Renal cortex interstitium (tissue), 11 donors: ENCODE results near the gene SMIM38. TPM values are rescaled to one million over a fixed set of nuclear protein-coding genes. Genes with fewer than 3 reads are reported as not detected.
"Not testable (repeated sequence)": the region's sequence is repeated elsewhere in the genome, so short reads cannot be mapped to it uniquely, and the experiment has no call there.

Source experiments
- DNase-seq, 11 donors: peaks; one replicate each; pipeline ENCODE4 v3.0.0-alpha.2; 2013; ENCODE audit warnings: low read depth in 9 of 11, low spot score in 4 of 11; ENCODE audit errors: extremely low read depth in 1 of 11
- polyA plus RNA-seq, 3 donors: library from polyadenylated mRNA; unstranded; fragments of 120-200 nt; gene quantifications; one replicate each; pipeline ENCODE4 v1.2.1, GENCODE V29; 2013; ENCODE audit not compliant: insufficient read length in 3 of 3

SMIM38 gene
- polyA plus RNA-seq, 3 donors = 0.51 to 1.4 (median 0.60) TPM

- no peak for DNase-seq
These were observed 35.4 kb upstream of the SMIM38 start for GRCh38 chr11:69120096-69120875.

- no peak for DNase-seq
These were observed 34.7 kb upstream of the SMIM38 start for GRCh38 chr11:69121021-69121420.

GRCh38 chr11:69121621-69122325 is 34.0 kb upstream of the SMIM38 start:
- DNase-seq = no peak

- no peak for DNase-seq
These were observed 33.5 kb upstream of the SMIM38 start for GRCh38 chr11:69122326-69122629.

- peak in 7 of 11 donors; percentile 49 to 79 (median 70) for DNase-seq
These were observed 32.9 kb upstream of the SMIM38 start for GRCh38 chr11:69122630-69123431.

- no peak for DNase-seq
These were observed 31.9 kb upstream of the SMIM38 start for GRCh38 chr11:69123593-69124545.

- no peak for DNase-seq
These were observed 29.9 kb upstream of the SMIM38 start for GRCh38 chr11:69125861-69126260.

GRCh38 chr11:69126286-69126685 is 29.4 kb upstream of the SMIM38 start:
- DNase-seq = no peak

GRCh38 chr11:69127081-69127850 is 28.5 kb upstream of the SMIM38 start:
- DNase-seq = no peak

- no peak for DNase-seq
These were observed 27.9 kb upstream of the SMIM38 start for GRCh38 chr11:69127884-69128283.

- DNase-seq = no peak
These were observed 26.7 kb upstream of the SMIM38 start for GRCh38 chr11:69129053-69129452.

GRCh38 chr11:69129647-69130046 is 26.1 kb upstream of the SMIM38 start:
- DNase-seq = no peak

- DNase-seq = no peak
These were observed 25.1 kb upstream of the SMIM38 start for GRCh38 chr11:69130654-69131053.

GRCh38 chr11:69131121-69131566 is 24.6 kb upstream of the SMIM38 start:
- DNase-seq = no peak

GRCh38 chr11:69131644-69132300 is 24.0 kb upstream of the SMIM38 start:
- peak; percentile 72 to 94 (median 84) for DNase-seq

- DNase-seq = no peak
These were observed 23.4 kb upstream of the SMIM38 start for GRCh38 chr11:69132301-69132670.

- DNase-seq = no peak
These were observed 22.5 kb upstream of the SMIM38 start for GRCh38 chr11:69133251-69133650.

- not testable (repeated sequence) for DNase-seq
These were observed 21.6 kb upstream of the SMIM38 start for GRCh38 chr11:69134182-69134581.
